PC-3 (cell line): ENCODE data around the gene GULP1.

Experiments
- EZH2phosphoT487 ChIP-seq: fragments of 300-600 bp; sonication (generic); IDR thresholded peaks from 2 replicates; pipeline ENCODE4 v1.6.1; 2018; ENCODE audit warnings: mild to moderate bottlenecking, antibody characterized with exemption, low read length, borderline replicate concordance
- TF ChIP-seq, protein P1 (sequence below): fragments of 300-600 bp; sonication (generic); conservative IDR thresholded peaks from 2 replicates; pipeline ENCODE4 v1.5.1; 2017; ENCODE audit warnings: antibody characterized with exemption, low read depth, mild to moderate bottlenecking, low read length

DNA sequence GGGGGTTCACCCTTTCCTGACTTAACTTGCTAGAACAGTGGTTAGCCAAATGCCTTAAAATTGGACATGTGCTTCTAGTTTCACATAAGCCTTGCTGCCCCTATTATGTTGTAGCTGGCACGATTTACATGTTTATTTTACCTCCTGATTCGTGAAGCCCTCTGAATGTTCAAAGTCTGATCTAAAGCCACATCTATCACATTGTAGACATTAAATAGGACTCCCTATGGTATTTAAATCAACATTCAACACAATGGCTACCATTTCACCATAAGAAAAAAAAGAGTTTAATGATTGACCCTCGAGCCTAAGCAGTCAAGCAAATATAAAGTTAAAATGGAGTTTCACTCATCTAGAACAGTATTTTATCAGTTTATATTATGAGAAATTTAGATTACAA is 151.5 kb downstream of the GULP1 start:
- TF ChIP-seq, protein P1, sequence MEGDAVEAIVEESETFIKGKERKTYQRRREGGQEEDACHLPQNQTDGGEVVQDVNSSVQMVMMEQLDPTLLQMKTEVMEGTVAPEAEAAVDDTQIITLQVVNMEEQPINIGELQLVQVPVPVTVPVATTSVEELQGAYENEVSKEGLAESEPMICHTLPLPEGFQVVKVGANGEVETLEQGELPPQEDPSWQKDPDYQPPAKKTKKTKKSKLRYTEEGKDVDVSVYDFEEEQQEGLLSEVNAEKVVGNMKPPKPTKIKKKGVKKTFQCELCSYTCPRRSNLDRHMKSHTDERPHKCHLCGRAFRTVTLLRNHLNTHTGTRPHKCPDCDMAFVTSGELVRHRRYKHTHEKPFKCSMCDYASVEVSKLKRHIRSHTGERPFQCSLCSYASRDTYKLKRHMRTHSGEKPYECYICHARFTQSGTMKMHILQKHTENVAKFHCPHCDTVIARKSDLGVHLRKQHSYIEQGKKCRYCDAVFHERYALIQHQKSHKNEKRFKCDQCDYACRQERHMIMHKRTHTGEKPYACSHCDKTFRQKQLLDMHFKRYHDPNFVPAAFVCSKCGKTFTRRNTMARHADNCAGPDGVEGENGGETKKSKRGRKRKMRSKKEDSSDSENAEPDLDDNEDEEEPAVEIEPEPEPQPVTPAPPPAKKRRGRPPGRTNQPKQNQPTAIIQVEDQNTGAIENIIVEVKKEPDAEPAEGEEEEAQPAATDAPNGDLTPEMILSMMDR = no peak
- TF ChIP-seq EZH2phosphoT487 = no peak
